ENCODE data around the gene SLBP. TPM values are rescaled to one million over a fixed set of nuclear protein-coding genes. Genes with fewer than 3 reads are reported as not detected.

Gene SLBP
- polyA plus RNA-seq (2013): 33.4 and 33.6 TPM in 2 replicates

GRCh38 chr4:1712216-1713002, at the start of gene SLBP:
Gene SLBP, minus strand, starts transcription at chr4:1712319. Its CDS starts 131 bp downstream, at chr4:1712188.
- H3K9me3 ChIP-seq (ENCODE audit: insufficient read depth, low read depth, low read length): no peaks in the 10 kb centered on the region
- H3K4me3 ChIP-seq (ENCODE audit: low read depth, low read length): peak within 1 kb of the TSS; percentile 99
- H3K14ac ChIP-seq (ENCODE audit: low read length): peak within 1 kb of the TSS; percentile 97
- peak within 1 kb of the TSS; percentile 99 for H3K27ac ChIP-seq (ENCODE audit: low read depth, low read length)
- peak within 1 kb of the TSS; percentile 98 for H3K9ac ChIP-seq (ENCODE audit: low read length)
- peak within 1 kb of the TSS; percentile 82 for H3K4ac ChIP-seq (ENCODE audit: low read depth, low read length)
- H3K18ac ChIP-seq (ENCODE audit: low read length): peak within 1 kb of the TSS; percentile 98
- peaks cover 16 to 24% of the 10 kb centered on the region in 2 experiments for H3K36me3 ChIP-seq (ENCODE audit: control insufficient read depth in 1 of 2, insufficient read depth in 2 of 2, low read length in 2 of 2)
- H2BK120ac ChIP-seq (ENCODE audit: insufficient read depth, low read length, poor library complexity): peak within 1 kb of the TSS; percentile 100
- peaks cover 19% of the 10 kb centered on the region for H3K79me2 ChIP-seq (ENCODE audit: control insufficient read depth, insufficient read depth, low read length, poor library complexity)
- H2AK5ac ChIP-seq (ENCODE audit: low read length): peak within 1 kb of the TSS; percentile 70
- peaks cover 16% of the 10 kb centered on the region for H3K79me1 ChIP-seq (ENCODE audit: low read length)
- peak within 1 kb of the TSS; percentile 67 for H2BK12ac ChIP-seq (ENCODE audit: low read length)
- peak within 1 kb of the TSS; percentile 90 for H4K12ac ChIP-seq (ENCODE audit: low read depth, low read length)
- no CpG with 5 or more reads among the region's 98 CpGs for WGBS (ENCODE audit: extremely low coverage, insufficient coverage, insufficient read length)
- peak; percentile 97 for DNase-seq
- H2BK5ac ChIP-seq (ENCODE audit: low read depth, low read length, poor library complexity): peak within 1 kb of the TSS; percentile 99
- H3K4me2 ChIP-seq (ENCODE audit: low read length): peak within 1 kb of the TSS; percentile 93
- H3K4me1 ChIP-seq (ENCODE audit: control insufficient read depth in 1 of 2, insufficient read depth in 2 of 2, low read length in 2 of 2): peaks cover 12 to 20% of the 10 kb centered on the region in 2 experiments
- H3K23ac ChIP-seq (ENCODE audit: low read length): peak within 1 kb of the TSS; percentile 28
- peak within 1 kb of the TSS; percentile 98 for H4K8ac ChIP-seq (ENCODE audit: low read depth, low read length)
- H4K91ac ChIP-seq (ENCODE audit: low read depth, low read length): peak within 1 kb of the TSS; percentile 100
- no peaks in the 10 kb centered on the region for H3K27me3 ChIP-seq (ENCODE audit: insufficient read depth, low read length)
- peak within 1 kb of the TSS; percentile 90 for H2AFZ ChIP-seq (ENCODE audit: insufficient read depth, low read length, poor library complexity)

GRCh38 chr4:1761130-1761689, 49.1 kb upstream of the SLBP start:
- no peaks in the 10 kb centered on the region for H3K79me2 ChIP-seq (ENCODE audit: control insufficient read depth, insufficient read depth, low read length, poor library complexity)
- H3K36me3 ChIP-seq (ENCODE audit: control insufficient read depth in 1 of 2, insufficient read depth in 2 of 2, low read length in 2 of 2): no peaks in the 10 kb centered on the region
- no peak overlapping the region for H2BK12ac ChIP-seq (ENCODE audit: low read length)

GRCh38 chr4:1760521-1761071, 48.5 kb upstream of the SLBP start:
- H2AK5ac ChIP-seq (ENCODE audit: low read length): no peak overlapping the region
- no CpG with 5 or more reads among the region's 25 CpGs for WGBS (ENCODE audit: extremely low coverage, insufficient coverage, insufficient read length)
- no peak overlapping the region for H2AFZ ChIP-seq (ENCODE audit: insufficient read depth, low read length, poor library complexity)
- no peak overlapping the region for H3K18ac ChIP-seq (ENCODE audit: low read length)
- H3K4ac ChIP-seq (ENCODE audit: low read depth, low read length): no peak overlapping the region
- H3K9ac ChIP-seq (ENCODE audit: low read length): no peak overlapping the region
- H3K27ac ChIP-seq (ENCODE audit: low read depth, low read length): no peak overlapping the region
- no peak overlapping the region for H4K91ac ChIP-seq (ENCODE audit: low read depth, low read length)
- no peak for DNase-seq
- no peak overlapping the region for H2BK120ac ChIP-seq (ENCODE audit: insufficient read depth, low read length, poor library complexity)
- H3K36me3 ChIP-seq (ENCODE audit: control insufficient read depth in 1 of 2, insufficient read depth in 2 of 2, low read length in 2 of 2): no peaks in the 10 kb centered on the region
- H3K4me3 ChIP-seq (ENCODE audit: low read depth, low read length): no peak overlapping the region
- no peaks in the 10 kb centered on the region for H3K27me3 ChIP-seq (ENCODE audit: insufficient read depth, low read length)
- no peak overlapping the region for H2BK12ac ChIP-seq (ENCODE audit: low read length)
- no peak overlapping the region for H4K12ac ChIP-seq (ENCODE audit: low read depth, low read length)
- H3K4me2 ChIP-seq (ENCODE audit: low read length): no peak overlapping the region
- no peaks in the 10 kb centered on the region for H3K79me2 ChIP-seq (ENCODE audit: control insufficient read depth, insufficient read depth, low read length, poor library complexity)
- no peak overlapping the region for H2BK5ac ChIP-seq (ENCODE audit: low read depth, low read length, poor library complexity)
- no peaks in the 10 kb centered on the region for H3K9me3 ChIP-seq (ENCODE audit: insufficient read depth, low read depth, low read length)
- H3K4me1 ChIP-seq (ENCODE audit: control insufficient read depth in 1 of 2, insufficient read depth in 2 of 2, low read length in 2 of 2): no peaks in the 10 kb centered on the region
- H4K8ac ChIP-seq (ENCODE audit: low read depth, low read length): no peak overlapping the region
- no peak overlapping the region for H3K23ac ChIP-seq (ENCODE audit: low read length)
- no peaks in the 10 kb centered on the region for H3K79me1 ChIP-seq (ENCODE audit: low read length)
- no peak overlapping the region for H3K14ac ChIP-seq (ENCODE audit: low read length)

More at GRCh38 chr4:1761130-1761689, 49.1 kb upstream of the SLBP start:
- no peak overlapping the region for H3K9ac ChIP-seq (ENCODE audit: low read length)
- H4K12ac ChIP-seq (ENCODE audit: low read depth, low read length): no peak overlapping the region
- DNase-seq: no peak
- WGBS (ENCODE audit: extremely low coverage, insufficient coverage, insufficient read length): no CpG with 5 or more reads among the region's 32 CpGs
- no peak overlapping the region for H3K4ac ChIP-seq (ENCODE audit: low read depth, low read length)
- H3K4me1 ChIP-seq (ENCODE audit: control insufficient read depth in 1 of 2, insufficient read depth in 2 of 2, low read length in 2 of 2): peaks cover 3 to 4% of the 10 kb centered on the region in 2 experiments
- H3K9me3 ChIP-seq (ENCODE audit: insufficient read depth, low read depth, low read length): no peaks in the 10 kb centered on the region
- no peaks in the 10 kb centered on the region for H3K27me3 ChIP-seq (ENCODE audit: insufficient read depth, low read length)
- H3K23ac ChIP-seq (ENCODE audit: low read length): no peak overlapping the region
- no peak overlapping the region for H3K27ac ChIP-seq (ENCODE audit: low read depth, low read length)
- H4K8ac ChIP-seq (ENCODE audit: low read depth, low read length): no peak overlapping the region
- no peak overlapping the region for H2AFZ ChIP-seq (ENCODE audit: insufficient read depth, low read length, poor library complexity)
- H3K4me3 ChIP-seq (ENCODE audit: low read depth, low read length): no peak overlapping the region
- no peak overlapping the region for H3K18ac ChIP-seq (ENCODE audit: low read length)
- H3K79me1 ChIP-seq (ENCODE audit: low read length): no peaks in the 10 kb centered on the region
- no peak overlapping the region for H2AK5ac ChIP-seq (ENCODE audit: low read length)
- H4K91ac ChIP-seq (ENCODE audit: low read depth, low read length): no peak overlapping the region
- no peak overlapping the region for H2BK120ac ChIP-seq (ENCODE audit: insufficient read depth, low read length, poor library complexity)
- no peak overlapping the region for H3K14ac ChIP-seq (ENCODE audit: low read length)
- H3K4me2 ChIP-seq (ENCODE audit: low read length): no peak overlapping the region
- no peak overlapping the region for H2BK5ac ChIP-seq (ENCODE audit: low read depth, low read length, poor library complexity)

- Histone ChIP-seq H3K9me3 (ENCODE audit: insufficient read depth, low read depth, low read length) (no peaks in the 10 kb centered on the region), H3K4me1 (ENCODE audit: control insufficient read depth in 1 of 2, insufficient read depth in 2 of 2, low read length in 2 of 2) (no peaks in the 10 kb centered on the region), H3K4me3 (ENCODE audit: low read depth, low read length) (no peak overlapping the region), H3K27ac (ENCODE audit: low read depth, low read length) (no peak overlapping the region), H4K8ac (ENCODE audit: low read depth, low read length) (no peak overlapping the region), H3K14ac (ENCODE audit: low read length) (no peak overlapping the region), H3K23ac (ENCODE audit: low read length) (no peak overlapping the region), H2BK5ac (ENCODE audit: low read depth, low read length, poor library complexity) (no peak overlapping the region), H2BK12ac (ENCODE audit: low read length) (no peak overlapping the region), H4K91ac (ENCODE audit: low read depth, low read length) (no peak overlapping the region), H3K79me1 (ENCODE audit: low read length) (no peaks in the 10 kb centered on the region), H3K18ac (ENCODE audit: low read length) (no peak overlapping the region), H3K27me3 (ENCODE audit: insufficient read depth, low read length) (no peaks in the 10 kb centered on the region), H3K4ac (ENCODE audit: low read depth, low read length) (no peak overlapping the region), H3K4me2 (ENCODE audit: low read length) (no peak overlapping the region), H2BK120ac (ENCODE audit: insufficient read depth, low read length, poor library complexity) (no peak overlapping the region), H3K36me3 (ENCODE audit: control insufficient read depth in 1 of 2, insufficient read depth in 2 of 2, low read length in 2 of 2) (no peaks in the 10 kb centered on the region), H2AK5ac (ENCODE audit: low read length) (no peak overlapping the region), H3K79me2 (ENCODE audit: control insufficient read depth, insufficient read depth, low read length, poor library complexity) (no peaks in the 10 kb centered on the region), H3K9ac (ENCODE audit: low read length) (no peak overlapping the region), H2AFZ (ENCODE audit: insufficient read depth, low read length, poor library complexity) (no peak overlapping the region), H4K12ac (ENCODE audit: low read depth, low read length) (no peak overlapping the region)
- WGBS (ENCODE audit: extremely low coverage, insufficient coverage, insufficient read length): no CpG with 5 or more reads among the region's 13 CpGs
- no peak for DNase-seq
Measured at GRCh38 chr4:1759818-1760223, 47.7 kb upstream of the SLBP start.
